Endothelial cell of umbilical vein (primary cell): ENCODE data around the gene C7. TPM values are rescaled to one million over a fixed set of nuclear protein-coding genes. Genes with fewer than 3 reads are reported as not detected.
A peak's percentile ranks its signal among the peaks of the same experiment; 100 is the strongest.

Source experiments
- BruUV-seq: library from RNA; stranded (reverse); fragments of 400-500 nt; replicated peaks from 2 replicates; lab custom pipeline; 2021; lab: Mats Ljungman, UMichigan
- CTCF ChIA-PET: fragments of 300-600, 350-600 bp; sonication (Branson Sonifier 250); formaldehyde crosslinking; loops from one replicate; lab custom pipeline; 2021; ENCODE audit warnings: antibody characterized with exemption, inconsistent platforms; lab: Charles Lee
- POLR2A ChIA-PET: fragments of 300-600, 350-600 bp; sonication (Branson Sonifier 250); formaldehyde crosslinking; loops from one replicate; lab custom pipeline; 2021; ENCODE audit warnings: antibody characterized with exemption, inconsistent platforms; lab: Charles Lee
- DNase-seq: peaks from one replicate; pipeline ENCODE4 v3.0.0-alpha.2; 2011; ENCODE audit warnings: low read depth, low spot score
- FAIRE-seq: peaks from 2 replicates; lab custom pipeline; 2011; peaks lifted over from hg19 to GRCh38; lab: Jason Lieb, UNC
- H2AFZ ChIP-seq: 2 replicates; pipeline ENCODE4 v1.6.0; 2012; ENCODE audit warnings: low read depth, low read length, control low read depth, inconsistent platforms
- H3K27ac ChIP-seq: 2 replicates; pipeline ENCODE4 v1.5.1; 2011; ENCODE audit warnings: low read depth, mild to moderate bottlenecking, control low read depth, low read length, moderate library complexity; ENCODE audit not compliant: insufficient read depth
- H3K27me3 ChIP-seq, 2 experiments: 2 replicates each; pipeline versions ENCODE4 v1.6.0 to v1.6.1; 2011; ENCODE audit warnings: low read length in 2 of 2, mixed read lengths in 1 of 2; ENCODE audit not compliant: control insufficient read depth in 2 of 2, insufficient read depth in 2 of 2
- H3K36me3 ChIP-seq, 2 experiments: 2 replicates in 1 of 2; 3 replicates in 1 of 2; pipeline ENCODE4 v1.5.1; 2011; ENCODE audit warnings: low read length in 2 of 2, mild to moderate bottlenecking in 1 of 2, moderate library complexity in 1 of 2; ENCODE audit not compliant: control insufficient read depth in 2 of 2, insufficient read depth in 2 of 2; ENCODE audit errors: extremely low read depth in 1 of 2
- H3K4me1 ChIP-seq: 3 replicates; pipeline ENCODE4 v1.5.1; 2011; ENCODE audit warnings: mild to moderate bottlenecking, low read length; ENCODE audit not compliant: control insufficient read depth, insufficient read depth; ENCODE audit errors: extremely low read depth
- H3K4me2 ChIP-seq: 2 replicates; pipeline ENCODE4 v1.6.1; 2011; ENCODE audit warnings: low read length, control low read depth, mixed read lengths; ENCODE audit not compliant: insufficient read depth
- H3K4me3 ChIP-seq, 3 experiments: fragments of 200-600 bp in 1 of 3; sonication (generic), shearing (Covaris generic) in 1 of 3; replicated peaks in 1 of 3; 2 replicates each; pipeline ENCODE4 v1.5.1; 2011 to 2016; ENCODE audit warnings: control low read depth in 3 of 3, low read length in 3 of 3, mild to moderate bottlenecking in 2 of 3, inconsistent platforms in 1 of 3, low read depth in 1 of 3, moderate library complexity in 1 of 3; ENCODE audit not compliant: insufficient read depth in 1 of 3
- H3K79me2 ChIP-seq: 2 replicates; pipeline ENCODE4 v1.6.0; 2012; ENCODE audit warnings: low read length, inconsistent platforms; ENCODE audit not compliant: control insufficient read depth, insufficient read depth
- H3K9ac ChIP-seq: replicated peaks from 2 replicates; pipeline ENCODE3; 2011; ENCODE audit warnings: low read length, control low read depth; ENCODE audit not compliant: insufficient read depth; ENCODE audit errors: extremely low read depth
- H3K9me1 ChIP-seq: replicated peaks from 3 replicates; pipeline ENCODE4 v1.6.0; 2011; ENCODE audit warnings: mild to moderate bottlenecking, low read length; ENCODE audit not compliant: control insufficient read depth, insufficient read depth; ENCODE audit errors: extremely low read depth
- H3K9me3 ChIP-seq: replicated peaks from 2 replicates; pipeline ENCODE4 v1.5.1; 2012; ENCODE audit warnings: low read length, inconsistent platforms; ENCODE audit not compliant: control insufficient read depth, insufficient read depth
- H4K20me1 ChIP-seq: replicated peaks from 2 replicates; pipeline ENCODE3; 2011; ENCODE audit warnings: mild to moderate bottlenecking, low read length; ENCODE audit not compliant: control insufficient read depth, insufficient read depth; ENCODE audit errors: extremely low read depth
- CTCF ChIP-seq, 2 donors: IDR thresholded peaks; 1 replicate in 1 of 2; 2 replicates in 1 of 2; pipeline ENCODE4 v1.5.1; 2011; ENCODE audit warnings: low read length in 2 of 2, mild to moderate bottlenecking in 2 of 2, moderate library complexity in 2 of 2, control low read depth in 1 of 2, inconsistent platforms in 1 of 2, low read depth in 1 of 2; ENCODE audit not compliant: insufficient read depth in 1 of 2; ENCODE audit errors: extremely low read depth in 1 of 2
- FOS ChIP-seq: IDR thresholded peaks from 2 replicates; pipeline ENCODE4 v1.6.1; 2011; ENCODE audit warnings: mild to moderate bottlenecking, low read length, moderate library complexity, borderline replicate concordance; ENCODE audit not compliant: insufficient read depth
- GATA2 ChIP-seq: IDR thresholded peaks from 2 replicates; pipeline ENCODE4 v1.7.0; 2011; ENCODE audit warnings: low read depth, mild to moderate bottlenecking, moderate library complexity, mixed read lengths, low read length; ENCODE audit not compliant: insufficient read length, insufficient read depth
- JUN ChIP-seq: IDR thresholded peaks from 2 replicates; pipeline ENCODE4 v1.6.1; 2011; ENCODE audit warnings: borderline replicate concordance, low read depth; ENCODE audit not compliant: insufficient read length, insufficient read depth
- MAX ChIP-seq: IDR thresholded peaks from 2 replicates; pipeline ENCODE4 v1.6.1; 2011; ENCODE audit not compliant: insufficient read depth, insufficient read length
- MYC ChIP-seq: IDR thresholded peaks from one replicate; pipeline ENCODE4 v1.6.1; 2011; ENCODE audit warnings: mild to moderate bottlenecking, low read depth, low read length
- POLR2A ChIP-seq: IDR thresholded peaks from 2 replicates; pipeline ENCODE4 v1.6.1; 2012; ENCODE audit warnings: low read depth, mild to moderate bottlenecking, control low read depth, low read length
- POLR2AphosphoS5 ChIP-seq: IDR thresholded peaks from 2 replicates; pipeline ENCODE4 v1.6.1; 2012; ENCODE audit warnings: low read depth, mild to moderate bottlenecking, control low read depth, low read length, moderate library complexity; ENCODE audit not compliant: insufficient read depth
- dilution Hi-C: fragments of 300-500 bp; cut with MboI; formaldehyde crosslinking; loops from one replicate; pipeline ENCODE4 v1.15.0; 2019; ENCODE audit warnings: low sequenced_read_pairs; ENCODE audit not compliant: extremely low pct_ligation_motif_present
- intact Hi-C: fragments of 100-400 bp; cut with micrococcal nuclease; formaldehyde crosslinking; loops from one replicate; pipeline ENCODE4 v1.10.0; 2022
- polyA plus RNA-seq, 4 experiments: library from polyadenylated mRNA; depleted of rRNA in 3 of 4; stranded (reverse) in 3 of 4; unstranded in 1 of 4; fragments of >200 nt; gene quantifications; 2 replicates each; pipeline versions ENCODE4 v1.2.1 to v1.2.3, GENCODE V29; 2011 to 2012; ENCODE audit warnings: missing spikeins in 1 of 4
- total RNA-seq: library from RNA; stranded (reverse); gene quantifications from 2 replicates; pipeline ENCODE4 v1.2.3, GENCODE V29; 2021

Gene C7
- total and polyA plus RNA-seq, 2 donors (not counting 3 experiments of a cell fraction or from before 2014, with no cell fraction given) = 0.08 to 0.29 TPM

- no peak overlapping the region for H2AFZ ChIP-seq
- intact Hi-C loops (no loop called here), dilution Hi-C loops (no loop called here)
- no peak overlapping the region for H3K27ac ChIP-seq
- no peak overlapping the region for H3K4me2 ChIP-seq
- DNase-seq (peak; percentile 28), FAIRE-seq (no peak)
- TF ChIP-seq POLR2AphosphoS5 = no peak
- no peak for TF ChIP-seq POLR2A
- TF ChIP-seq MYC = no peak
- no peak for TF ChIP-seq MAX
- TF ChIP-seq FOS = no peak
- no peak for TF ChIP-seq JUN
- TF ChIP-seq GATA2 = no peak
- no peak for TF ChIP-seq CTCF (IDR thresholded peaks at IDR 0.05; ENCODE audit: extremely low read depth in 1 of 2, insufficient read depth in 1 of 2, low read depth in 1 of 2, low read length in 2 of 2)
- CTCF ChIA-PET = no interaction called here
- H3K4me1 ChIP-seq = no peaks in the 10 kb centered on the region
- H3K79me2 ChIP-seq = no peaks in the 10 kb centered on the region
- no peaks in the 10 kb centered on the region for H3K27me3 ChIP-seq
- BruUV-seq = no TSS peak
- H4K20me1 ChIP-seq = no peaks in the 10 kb centered on the region
- H3K9me1 ChIP-seq = no peaks in the 10 kb centered on the region
- H3K9ac ChIP-seq = no peak overlapping the region
- POLR2A ChIA-PET = no interaction called here
- H3K4me3 ChIP-seq = no peak overlapping the region
- H3K9me3 ChIP-seq = no peaks in the 10 kb centered on the region
- no peaks in the 10 kb centered on the region for H3K36me3 ChIP-seq
Measured at GRCh38 chr5:40955313-40955712, 46.0 kb downstream of the C7 start.
